ENCODE data around the gene ALDH2. TPM values are rescaled to one million over a fixed set of nuclear protein-coding genes. Genes with fewer than 3 reads are reported as not detected.
A peak's percentile ranks its signal among the peaks of the same experiment; 100 is the strongest.

ALDH2 gene
- total and polyA plus RNA-seq, 9 of the 15 experiments (the other 6 are each of a cell fraction or from before 2014, with no cell fraction given): 1.9 to 22.5 (median 12.2) TPM

DNA sequence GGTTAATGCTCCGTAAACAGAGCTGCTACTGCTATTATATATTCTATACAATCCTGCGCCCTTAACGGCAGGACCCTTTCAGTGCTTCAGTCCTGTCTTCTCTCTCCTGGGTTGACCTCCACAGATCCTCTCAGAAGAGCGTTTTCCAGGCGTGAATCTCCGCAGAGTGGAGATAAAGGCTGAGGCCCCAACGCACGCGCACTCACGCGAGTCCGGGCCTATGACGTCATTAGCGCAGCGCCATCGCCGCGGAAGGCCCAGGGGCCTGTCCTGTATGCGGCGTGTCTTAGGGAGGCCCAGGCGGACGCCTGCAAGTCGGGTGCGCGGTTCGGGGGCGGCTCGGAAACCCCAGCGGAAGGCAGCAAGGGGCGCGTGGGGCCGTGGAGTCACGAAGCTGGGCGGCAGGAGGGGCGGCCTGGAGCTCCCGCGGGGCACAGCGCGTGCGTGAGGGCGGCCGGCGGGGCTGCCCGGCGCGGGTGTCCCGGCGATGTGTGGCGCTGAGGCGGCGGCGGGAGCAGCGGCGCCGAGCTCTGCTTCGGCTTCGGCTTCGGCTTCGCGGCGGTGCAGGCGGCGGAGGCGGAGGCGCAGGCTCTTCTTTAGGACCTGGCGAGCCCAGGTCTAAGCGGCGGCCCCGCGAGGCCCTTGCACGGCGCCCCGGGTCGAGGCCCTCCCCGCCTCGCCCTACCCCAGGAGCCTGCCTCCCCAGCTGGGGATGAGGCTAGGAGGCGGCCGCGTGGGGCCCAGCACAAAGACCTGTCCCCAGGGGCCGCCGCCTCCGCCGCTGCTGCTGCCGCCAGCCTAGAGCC, 75.2 kb downstream of the ALDH2 start, which contains the start of gene MAPKAPK5 (continued):
- TF ChIP-seq, protein P1, sequence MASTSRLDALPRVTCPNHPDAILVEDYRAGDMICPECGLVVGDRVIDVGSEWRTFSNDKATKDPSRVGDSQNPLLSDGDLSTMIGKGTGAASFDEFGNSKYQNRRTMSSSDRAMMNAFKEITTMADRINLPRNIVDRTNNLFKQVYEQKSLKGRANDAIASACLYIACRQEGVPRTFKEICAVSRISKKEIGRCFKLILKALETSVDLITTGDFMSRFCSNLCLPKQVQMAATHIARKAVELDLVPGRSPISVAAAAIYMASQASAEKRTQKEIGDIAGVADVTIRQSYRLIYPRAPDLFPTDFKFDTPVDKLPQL (IDR thresholded peaks at IDR 0.05; ENCODE audit: extremely low read depth, insufficient read length): no peak
- peak; percentile 98 for TF ChIP-seq JUNB (CRISPR knock-in tag; conservative IDR thresholded peaks at IDR 0.05)
- TF ChIP-seq POLR2G (IDR thresholded peaks at IDR 0.05; ENCODE audit: low read depth, low read length): peak; percentile 92
- no peak for TF ChIP-seq MYBL2 (IDR thresholded peaks at IDR 0.05; ENCODE audit: low read depth)
- TF ChIP-seq MYBL2 (CRISPR knock-in tag; IDR thresholded peaks at IDR 0.05; ENCODE audit: borderline replicate concordance): no peak
- no peak for TF ChIP-seq ZNF143 (CRISPR knock-in tag; IDR thresholded peaks at IDR 0.05)
- peak; percentile 91 for TF ChIP-seq MYC (IDR thresholded peaks at IDR 0.05; ENCODE audit: low read depth, low read length)
- no peak; the same call in 1 of the 2 replicates for TF ChIP-seq MYC (CRISPR knock-in tag; IDR thresholded peaks at IDR 0.05; ENCODE audit: borderline replicate concordance, low read depth)
- TF ChIP-seq ESRRA (IDR thresholded peaks at IDR 0.05; ENCODE audit: borderline replicate concordance, low read depth): peak; percentile 84
- TF ChIP-seq CBFA2T2 (conservative IDR thresholded peaks at IDR 0.05): no peak
- no peak for TF ChIP-seq RBM39 (optimal IDR thresholded peaks at IDR 0.05; ENCODE audit: low read depth, low read length)
- no peak for TF ChIP-seq MCM3 (IDR thresholded peaks at IDR 0.05)
- 0 out of 2 replicates have a peak, but pooled peaks have one; percentile 6 for TF ChIP-seq OTX1 (CRISPR knock-in tag; IDR thresholded peaks at IDR 0.05)
- TF ChIP-seq TEAD2 (tag; IDR thresholded peaks at IDR 0.05): no peak
- TF ChIP-seq, protein P2, sequence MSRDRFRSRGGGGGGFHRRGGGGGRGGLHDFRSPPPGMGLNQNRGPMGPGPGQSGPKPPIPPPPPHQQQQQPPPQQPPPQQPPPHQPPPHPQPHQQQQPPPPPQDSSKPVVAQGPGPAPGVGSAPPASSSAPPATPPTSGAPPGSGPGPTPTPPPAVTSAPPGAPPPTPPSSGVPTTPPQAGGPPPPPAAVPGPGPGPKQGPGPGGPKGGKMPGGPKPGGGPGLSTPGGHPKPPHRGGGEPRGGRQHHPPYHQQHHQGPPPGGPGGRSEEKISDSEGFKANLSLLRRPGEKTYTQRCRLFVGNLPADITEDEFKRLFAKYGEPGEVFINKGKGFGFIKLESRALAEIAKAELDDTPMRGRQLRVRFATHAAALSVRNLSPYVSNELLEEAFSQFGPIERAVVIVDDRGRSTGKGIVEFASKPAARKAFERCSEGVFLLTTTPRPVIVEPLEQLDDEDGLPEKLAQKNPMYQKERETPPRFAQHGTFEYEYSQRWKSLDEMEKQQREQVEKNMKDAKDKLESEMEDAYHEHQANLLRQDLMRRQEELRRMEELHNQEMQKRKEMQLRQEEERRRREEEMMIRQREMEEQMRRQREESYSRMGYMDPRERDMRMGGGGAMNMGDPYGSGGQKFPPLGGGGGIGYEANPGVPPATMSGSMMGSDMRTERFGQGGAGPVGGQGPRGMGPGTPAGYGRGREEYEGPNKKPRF (IDR thresholded peaks at IDR 0.05; ENCODE audit: low read depth, low read length): no peak
- peak; percentile 16; the same call in 1 of the 2 replicates for TF ChIP-seq ZNF431 (CRISPR knock-in tag; IDR thresholded peaks at IDR 0.05)
- TF ChIP-seq KDM4B (IDR thresholded peaks at IDR 0.05; ENCODE audit: borderline replicate concordance in 2 of 2, low read depth in 1 of 2): no peak
- TF ChIP-seq L3MBTL2 (IDR thresholded peaks at IDR 0.05): peak; percentile 73; the same call in 1 of the 2 replicates
- TF ChIP-seq TEAD4 (IDR thresholded peaks at IDR 0.05; ENCODE audit: low read length): no peak; the same call in 1 of the 2 replicates
- no peak for TF ChIP-seq TEAD4 (CRISPR knock-in tag; IDR thresholded peaks at IDR 0.05; ENCODE audit: borderline replicate concordance)
- TF ChIP-seq, protein P3, sequence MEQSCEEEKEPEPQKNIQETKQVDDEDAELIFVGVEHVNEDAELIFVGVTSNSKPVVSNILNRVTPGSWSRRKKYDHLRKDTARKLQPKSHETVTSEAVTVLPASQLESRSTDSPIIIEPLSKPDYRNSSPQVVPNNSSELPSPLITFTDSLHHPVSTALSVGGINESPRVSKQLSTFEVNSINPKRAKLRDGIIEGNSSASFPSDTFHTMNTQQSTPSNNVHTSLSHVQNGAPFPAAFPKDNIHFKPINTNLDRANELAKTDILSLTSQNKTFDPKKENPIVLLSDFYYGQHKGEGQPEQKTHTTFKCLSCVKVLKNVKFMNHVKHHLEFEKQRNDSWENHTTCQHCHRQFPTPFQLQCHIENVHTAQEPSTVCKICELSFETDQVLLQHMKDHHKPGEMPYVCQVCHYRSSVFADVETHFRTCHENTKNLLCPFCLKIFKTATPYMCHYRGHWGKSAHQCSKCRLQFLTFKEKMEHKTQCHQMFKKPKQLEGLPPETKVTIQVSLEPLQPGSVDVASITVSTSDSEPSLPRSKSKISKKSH (CRISPR knock-in tag; IDR thresholded peaks at IDR 0.05): no peak
- TF ChIP-seq EP300 (IDR thresholded peaks at IDR 0.05; ENCODE audit: low read length): peak; percentile 43; the same call in 1 of the 2 replicates
- no peak for TF ChIP-seq SRSF7 (optimal IDR thresholded peaks at IDR 0.05; ENCODE audit: low read depth, low read length)

Measured in K562 (cell line).